GM13976 (cell line): ENCODE data around the gene THG1L.

Source experiments
- DNase-seq: peaks from one replicate; pipeline ENCODE4 v3.0.0; 2012; ENCODE audit warnings: low spot score
- CTCF ChIP-seq: IDR thresholded peaks from 2 replicates; pipeline ENCODE4 v1.5.1; 2012; ENCODE audit warnings: borderline replicate concordance, mild to moderate bottlenecking; ENCODE audit not compliant: insufficient read depth; ENCODE audit errors: extremely low read depth, missing control alignments, control extremely low read depth
- in situ Hi-C: fragments of 300-500 bp; cut with MboI; formaldehyde crosslinking; loops from one replicate; pipeline ENCODE4 v1.12.0; 2022; ENCODE audit warnings: low sequenced_read_pairs, mixed read lengths, inconsistent platforms; ENCODE audit not compliant: unreplicated experiment

THG1L gene

DNA sequence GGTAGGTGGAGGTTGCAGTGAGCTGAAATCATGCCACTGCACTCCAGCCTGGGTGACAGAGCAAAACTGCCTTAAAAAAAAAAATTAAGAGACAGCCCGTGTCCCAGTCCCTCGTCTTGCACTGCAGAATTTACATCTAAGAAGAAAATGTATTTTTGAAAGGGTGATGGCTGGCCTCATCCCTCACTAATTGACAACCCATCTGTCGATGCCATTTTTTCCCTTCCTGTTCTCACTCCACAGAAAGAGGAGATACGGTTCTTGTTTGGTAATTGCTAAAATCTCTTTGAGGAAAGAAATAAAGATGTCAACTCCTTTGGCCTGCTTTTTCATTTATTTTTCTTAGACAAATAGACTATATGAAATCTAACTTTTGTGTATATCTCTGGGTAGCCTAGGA lies 9.9 kb downstream of the THG1L start:
- no peak for DNase-seq
- in situ Hi-C loops, result no loop called here
- no peak for TF ChIP-seq CTCF

DNA sequence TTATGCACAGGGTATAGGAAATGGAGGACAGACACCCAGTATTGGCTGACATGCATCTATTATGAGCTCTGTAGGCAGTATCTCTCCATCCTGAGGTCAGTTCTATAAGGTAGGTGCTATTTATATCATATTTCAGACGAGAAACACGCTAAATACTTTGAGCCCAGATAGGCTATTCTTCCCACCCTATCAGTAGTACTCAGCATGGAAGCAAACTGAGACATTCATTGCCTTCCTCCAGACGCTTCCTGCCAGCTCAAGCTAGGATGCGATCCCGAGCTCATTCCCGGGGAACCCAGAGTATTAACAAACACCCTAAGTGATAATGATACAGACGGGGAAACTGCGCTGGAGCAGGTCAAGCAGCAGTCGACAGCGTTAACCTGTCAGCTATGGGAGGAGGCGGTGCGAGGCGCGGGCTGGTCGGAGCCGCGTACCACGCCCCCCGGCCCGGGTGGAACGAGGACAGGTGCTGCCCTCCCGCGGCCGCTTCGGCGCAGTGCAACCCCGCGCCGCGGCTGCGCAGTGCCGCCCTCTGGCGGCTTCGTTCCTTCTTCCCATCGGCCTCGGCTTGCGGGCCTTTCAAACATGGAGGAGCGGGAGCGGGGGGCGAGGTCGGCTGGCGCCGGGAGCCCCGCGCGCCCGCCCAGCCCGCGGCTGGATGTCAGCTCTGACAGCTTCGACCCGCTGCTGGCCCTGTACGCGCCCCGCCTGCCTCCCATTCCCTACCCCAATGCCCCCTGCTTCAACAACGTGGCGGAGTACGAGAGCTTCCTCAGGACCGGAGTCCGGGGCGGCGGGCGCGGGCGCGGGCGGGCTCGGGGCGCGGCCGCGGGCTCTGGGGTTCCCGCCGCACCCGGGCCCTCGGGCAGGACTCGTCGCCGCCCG lies 12.2 kb downstream of the THG1L start, which contains the start of gene LSM11:
LSM11 (plus strand) TSS at position 550 of the 888 bp plus-strand sequence; CDS start at position 589, 39 bp downstream.
- peak; percentile 96 for DNase-seq
- in situ Hi-C loops, result no loop called here
- peak; percentile 100 for TF ChIP-seq CTCF

DNA sequence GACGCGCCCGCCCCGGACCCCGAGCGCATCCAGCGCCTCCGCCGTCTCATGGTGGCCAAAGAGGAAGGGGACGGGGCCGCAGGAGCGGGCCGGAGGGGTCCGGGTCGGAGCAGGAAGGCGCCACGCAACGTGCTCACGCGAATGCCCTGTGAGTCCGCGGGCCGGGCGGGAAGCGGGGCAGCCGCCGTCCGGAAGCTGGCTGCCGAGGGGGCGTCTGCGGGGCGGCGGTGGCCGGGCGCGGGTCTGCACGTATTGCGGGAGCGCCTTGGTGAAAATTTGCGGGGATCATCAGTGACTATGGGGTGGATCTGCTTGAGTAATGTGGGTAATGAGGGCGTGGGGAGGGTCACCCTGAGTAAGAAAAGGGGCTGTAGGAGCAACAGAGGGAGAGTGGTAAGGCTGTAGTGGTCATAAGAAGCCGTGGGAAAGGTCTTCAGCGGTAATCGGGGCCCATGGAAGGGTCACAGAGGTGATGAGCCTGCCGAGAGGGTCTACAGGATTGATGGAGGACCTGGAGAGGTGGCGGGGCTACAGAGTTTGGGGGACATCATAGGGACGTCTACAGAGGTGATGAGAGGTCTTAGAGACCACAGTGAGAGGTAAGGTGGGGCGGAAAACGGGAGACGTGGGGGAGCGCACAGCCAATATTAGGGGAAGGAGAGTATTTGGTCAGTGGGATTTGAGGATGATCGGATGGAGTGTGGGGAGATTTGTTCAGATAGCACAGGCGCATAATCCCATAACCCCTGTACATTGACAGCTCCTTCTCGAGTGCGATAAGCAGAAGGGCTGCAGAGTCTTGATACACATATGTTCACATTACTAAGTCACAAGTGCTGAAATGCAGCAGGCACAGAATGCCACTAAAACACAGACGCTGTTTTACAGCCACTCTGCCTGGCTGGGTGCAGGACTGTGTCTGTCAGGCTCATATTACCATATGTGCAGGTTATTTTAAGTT lies 13.1 kb downstream of the THG1L start:
- no peak for TF ChIP-seq CTCF
- in situ Hi-C loops, result no loop called here
- no peak for DNase-seq

GRCh38 chr5:157745041-157745456 lies 13.8 kb downstream of the THG1L start:
- in situ Hi-C loops, result no loop called here
- no peak for DNase-seq

GRCh38 chr5:157747173-157747740 lies 16.0 kb downstream of the THG1L start:
- no peak for TF ChIP-seq CTCF
- in situ Hi-C loops, result no loop called here
- no peak for DNase-seq

More at GRCh38 chr5:157745041-157745456, 13.8 kb downstream of the THG1L start:
- TF ChIP-seq CTCF, result no peak
